GM19193 (cell line): ENCODE data around the gene PLA2G12A.

ENCODE experiments used
- POLR2A ChIP-seq: IDR thresholded peaks from 4 replicates; pipeline ENCODE4 v1.6.1; 2011; ENCODE audit not compliant: insufficient read depth, insufficient read length; ENCODE audit errors: extremely low read depth

Gene PLA2G12A

DNA sequence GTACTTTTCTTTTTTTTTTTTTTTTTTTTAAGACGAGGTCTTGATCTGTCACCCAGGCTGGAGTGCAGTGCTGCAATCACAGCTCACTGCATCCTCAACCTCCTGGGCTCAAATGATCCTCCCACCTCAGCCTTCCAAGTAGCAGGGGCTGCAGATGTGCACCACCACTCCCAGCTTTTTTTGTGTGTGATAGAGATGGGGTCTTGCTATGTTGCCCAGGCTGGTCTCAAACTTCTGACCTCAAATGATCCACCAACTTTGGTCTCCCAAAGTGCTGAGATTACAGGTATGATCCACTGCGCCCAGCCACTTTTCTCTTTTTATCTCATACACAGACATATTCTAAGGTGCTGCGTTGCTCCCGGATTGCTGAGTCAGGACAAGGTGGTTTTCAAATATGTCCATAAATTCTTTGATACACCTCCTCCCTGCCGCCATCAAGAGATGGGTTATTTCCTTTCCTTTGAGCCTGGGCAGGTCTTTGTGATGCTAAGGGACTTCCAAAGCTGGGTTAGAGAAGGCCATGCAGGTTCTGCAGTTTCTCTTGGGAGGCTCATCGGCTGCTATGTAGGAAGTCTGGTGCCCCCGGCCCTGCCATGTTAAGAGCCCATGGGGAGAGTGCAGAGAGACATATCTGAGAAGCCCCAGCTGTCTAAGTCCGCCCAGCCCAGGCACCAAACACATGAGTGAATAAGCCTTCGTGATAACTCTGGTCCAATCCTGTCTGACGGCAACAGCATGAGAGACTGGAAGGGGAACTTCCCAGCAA lies 8.4 kb upstream of the PLA2G12A start:
- TF ChIP-seq POLR2A: no peak

GRCh38 chr4:109735566-109736365 lies 5.9 kb upstream of the PLA2G12A start:
- no peak for TF ChIP-seq POLR2A

DNA sequence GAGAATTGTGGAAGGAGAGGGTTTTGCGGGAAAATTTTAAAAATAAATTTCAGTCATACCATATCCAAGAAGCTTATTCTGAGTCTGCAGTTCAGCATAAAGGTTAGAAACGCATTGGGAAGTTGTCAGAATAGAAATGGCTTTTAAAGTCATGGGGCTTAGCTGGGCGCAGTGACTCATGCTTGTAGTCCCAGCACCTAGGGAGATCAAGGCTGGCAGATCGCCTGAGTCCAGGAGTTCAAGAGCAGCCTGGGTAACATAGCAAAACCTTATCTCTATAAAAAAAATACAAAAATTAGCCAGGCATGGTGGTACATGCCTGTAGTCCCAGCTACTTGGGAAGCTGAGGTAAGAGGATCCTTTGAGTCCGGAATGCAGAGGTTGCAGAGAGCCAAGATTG lies 3.9 kb upstream of the PLA2G12A start:
- TF ChIP-seq POLR2A: no peak

DNA sequence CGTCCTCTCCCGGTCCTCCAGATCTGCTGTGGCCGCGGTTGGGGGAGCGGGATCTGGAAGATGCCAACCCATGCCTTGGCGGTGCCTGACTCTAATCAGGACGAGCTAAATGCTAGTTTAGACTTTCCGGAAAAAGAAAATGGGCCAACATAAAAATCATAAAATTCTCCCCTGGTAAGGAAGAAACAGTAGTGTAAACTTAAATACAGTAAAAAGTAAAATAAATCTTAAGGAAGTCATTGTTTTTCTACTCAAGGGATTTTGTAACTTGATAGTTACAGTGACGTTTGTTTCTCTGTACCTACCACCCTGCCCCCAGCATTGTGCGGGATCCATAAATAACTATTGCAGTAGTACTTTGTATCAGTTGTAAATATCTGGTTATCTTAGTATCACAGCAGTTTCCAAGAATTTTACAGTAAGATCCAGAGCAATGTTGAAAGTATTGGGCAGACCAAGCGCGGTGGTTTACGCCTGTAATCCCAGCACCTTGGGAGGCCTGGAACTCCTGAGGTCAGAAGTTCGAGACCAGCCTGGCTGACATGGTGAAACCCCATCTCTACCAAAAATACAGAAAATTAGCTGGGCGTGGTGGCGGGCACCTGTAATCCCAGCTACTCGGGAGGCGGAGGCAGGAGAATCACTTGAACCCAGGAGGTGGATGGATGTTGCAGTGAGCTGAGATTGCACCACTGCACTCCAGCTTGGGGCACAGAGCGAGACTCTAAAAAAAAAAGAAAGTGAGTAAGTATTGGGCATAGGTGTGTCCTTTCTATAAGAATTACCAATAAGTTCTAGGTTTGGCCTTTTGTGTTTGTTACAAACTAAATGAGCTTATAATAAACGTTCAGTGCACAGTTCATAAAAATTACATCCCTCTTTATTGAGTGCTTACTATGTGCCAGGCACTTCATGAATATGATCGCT lies 1.0 kb upstream of the PLA2G12A start:
- TF ChIP-seq POLR2A: no peak

- TF ChIP-seq POLR2A: no peak
These were observed 653 bp downstream of the PLA2G12A start for GRCh38 chr4:109729117-109729717.

DNA sequence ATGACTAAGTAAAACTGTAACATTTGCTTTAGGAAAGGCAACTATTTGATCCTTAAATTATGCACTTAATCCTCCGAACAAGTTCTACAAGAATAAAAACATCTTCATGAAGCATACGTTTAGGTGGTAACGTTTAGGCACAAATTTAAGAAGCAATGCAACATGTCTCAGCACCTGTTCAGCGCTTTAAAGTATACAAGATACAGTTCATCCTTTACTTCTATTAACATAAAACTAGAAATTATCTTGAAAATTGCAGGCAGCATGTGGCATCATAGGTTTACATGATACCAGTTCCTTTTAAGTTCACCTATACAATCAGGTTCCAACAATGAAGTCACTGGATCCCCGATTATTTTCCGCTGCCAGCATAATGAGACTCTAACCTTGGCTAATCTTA lies 1.5 kb downstream of the PLA2G12A start:
- no peak for TF ChIP-seq POLR2A

- no peak for TF ChIP-seq POLR2A
These were observed 6.8 kb downstream of the PLA2G12A start for GRCh38 chr4:109723110-109723509.

GRCh38 chr4:109722357-109722756 lies 7.5 kb downstream of the PLA2G12A start:
- TF ChIP-seq POLR2A: no peak

- no peak for TF ChIP-seq POLR2A
These were observed 8.8 kb downstream of the PLA2G12A start for GRCh38 chr4:109721033-109721432.

DNA sequence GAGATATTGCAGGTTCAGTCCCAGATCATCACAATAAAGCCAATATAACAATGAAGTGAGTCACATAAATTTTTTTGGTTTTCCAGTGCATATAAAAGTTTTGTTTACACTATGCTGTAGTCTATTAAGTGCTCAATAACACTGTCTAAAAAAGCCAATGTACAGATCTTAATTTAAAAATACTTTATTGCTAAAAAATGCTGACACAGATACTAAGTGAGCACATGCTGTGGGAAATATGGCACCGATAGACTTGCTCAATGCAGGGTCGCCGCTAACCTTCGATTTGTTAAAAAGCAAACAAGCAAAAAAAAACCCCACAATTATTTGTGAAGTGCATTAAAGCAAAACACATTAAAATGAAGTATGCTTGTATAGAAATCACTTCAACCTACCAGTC lies 10.3 kb downstream of the PLA2G12A start:
- TF ChIP-seq POLR2A: no peak

GRCh38 chr4:109718759-109719158 lies 11.1 kb downstream of the PLA2G12A start:
- no peak for TF ChIP-seq POLR2A

- TF ChIP-seq POLR2A: no peak
These were observed 16.4 kb downstream of the PLA2G12A start for GRCh38 chr4:109713500-109713899.

- TF ChIP-seq POLR2A: no peak
These were observed 20.9 kb downstream of the PLA2G12A start for GRCh38 chr4:109708990-109709389.

- no peak for TF ChIP-seq POLR2A
These were observed 21.4 kb downstream of the PLA2G12A start for GRCh38 chr4:109708435-109708834.
